Ovary (tissue), 9 donors: ENCODE data around the gene NAGLU. TPM values are rescaled to one million over a fixed set of nuclear protein-coding genes. Genes with fewer than 3 reads are reported as not detected.

Experiments
- DNase-seq, 5 donors: peaks; one replicate each; pipeline ENCODE4 v3.0.0-alpha.2; 2019 to 2020
- H3K27ac ChIP-seq, 2 donors: fragments of 200-600 bp; one replicate each; pipeline versions ENCODE4 v1.5.1 to v1.8.0; 2019 to 2022
- H3K27me3 ChIP-seq: fragments of 200-600 bp; one replicate; pipeline ENCODE4 v1.8.0; 2022
- H3K36me3 ChIP-seq: fragments of 200-600 bp; sonication (generic); one replicate; pipeline ENCODE4 v1.5.1; 2019
- H3K4me1 ChIP-seq: one replicate; pipeline ENCODE4 v1.8.1; 2013; ENCODE audit warnings: mild to moderate bottlenecking, moderate library complexity; ENCODE audit not compliant: insufficient read depth
- H3K4me3 ChIP-seq: fragments of 200-600 bp; sonication (generic); one replicate; pipeline ENCODE4 v1.5.1; 2017
- H3K9me3 ChIP-seq, 2 donors: fragments of 200-600 bp in 1 of 2; sonication (generic) in 1 of 2; one replicate each; pipeline versions ENCODE4 v1.5.1 to v1.8.1; 2013 to 2019; ENCODE audit warnings: mild to moderate bottlenecking in 1 of 2, moderate library complexity in 1 of 2
- CTCF ChIP-seq, 3 donors: fragments of 450-650 bp in 2 of 3; fragments of 200-600 bp in 1 of 3; IDR thresholded peaks; one replicate each; pipeline versions ENCODE4 v1.5.1 to v1.8.0; 2016 to 2022; ENCODE audit warnings: antibody characterized with exemption in 3 of 3, mild to moderate bottlenecking in 1 of 3
- EP300 ChIP-seq: sonication (generic); formaldehyde crosslinking; IDR thresholded peaks from one replicate; pipeline ENCODE4 v1.6.1; 2017; ENCODE audit warnings: antibody characterized with exemption
- POLR2A ChIP-seq: fragments of 450-650 bp; IDR thresholded peaks from one replicate; pipeline ENCODE4 v1.6.1; 2017; ENCODE audit warnings: antibody characterized with exemption, mild to moderate bottlenecking, moderate library complexity
- WGBS, 3 donors: extraction: QIAGEN DNeasy Blood & Tissue Kit in 1 of 3; methylation state at CpG; one replicate each; pipeline versions ENCODE4 v1.1.5 to v1.1.7; 2013 to 2017; 5-methylcytosine and 5-hydroxymethylcytosine counted together
- intact Hi-C, 4 donors: fragments of 100-400 bp; cut with DNase I; formaldehyde crosslinking; loops; one replicate each; pipeline versions ENCODE4 v1.11.0 to v1.15.1; 2022 to 2023
- polyA plus RNA-seq, 2 donors: library from polyadenylated mRNA; stranded (reverse); fragments of 200-250 nt in 1 of 2; fragments of 350-450 nt in 1 of 2; fragmentation: Illumina TruSeq in 1 of 2; extraction: RNeasy Lipid Tissue Mini Kit (QIAGEN cat#74804) in 1 of 2; gene quantifications; one replicate each; pipeline ENCODE4 v1.2.3, GENCODE V29; 2013 to 2014
- total RNA-seq, 7 donors: library from RNA; depleted of rRNA in 2 of 7; stranded (reverse); fragments of >200 nt in 2 of 7; fragmentation: NEBNext Ultra II Directional in 3 of 7; extraction: Animal tissue kit (Norgen Biotek cat#: 25700) in 3 of 7; gene quantifications; one replicate each; pipeline versions ENCODE4 v1.1.0 to v1.2.4, GENCODE V29; 2016 to 2023
- donor health status: DM: no; HTN: no; CAD: no; lungs with moderate emphysema.
- donor health status: DM: no; HTN: no; CAD: no.
- donor health status: Bipolar disorder and iron deficiency.
- donor health status: DM: yes; HTN: yes; CAD: no.
- donor health status: DM: no; HTN: no; CAD: no.
- donor health status: DM: yes; HTN: yes; CAD: no.

NAGLU gene
- total and polyA plus RNA-seq, 9 donors, result 9.7 to 49.6 (median 40.0) TPM

- H3K4me1 ChIP-seq, result peaks cover 59% of the 10 kb centered on the region
- 6 to 9% (median 7%) methylated on average over 9 of the region's 9 CpGs for WGBS, 3 donors
- DNase-seq, result peak in 3 of 5 donors; percentile 53 to 71 (median 59)
- no peak overlapping the region for H3K4me3 ChIP-seq
- no peaks in the 10 kb centered on the region for H3K36me3 ChIP-seq
- intact Hi-C loops, result loop anchor here in 1 of 4 donors (5.0 kb wide), 1 partner anchor 63 kb away; the partner anchor contains the start of gene ATP6V0A1
- TF ChIP-seq EP300 (no peak), CTCF (IDR thresholded peaks at IDR 0.05) (no peak), POLR2A (no peak)
- H3K27me3 ChIP-seq, result no peaks in the 10 kb centered on the region
- no peaks in the 10 kb centered on the region for H3K9me3 ChIP-seq
- H3K27ac ChIP-seq, result peak overlapping the region; percentile 87 to 92
Measured at GRCh38 chr17:42520540-42520951, 15.5 kb upstream of the NAGLU start.

GRCh38 chr17:42521036-42521435 is 15.0 kb upstream of the NAGLU start:
- DNase-seq, result peak in 1 of 5 donors; percentile 36
- no peaks in the 10 kb centered on the region for H3K27me3 ChIP-seq
- H3K27ac ChIP-seq, result peak overlapping the region; percentile 87 to 92
- TF ChIP-seq EP300, result no peak
- no peak for TF ChIP-seq CTCF (IDR thresholded peaks at IDR 0.05)
- no peak for TF ChIP-seq POLR2A
- H3K9me3 ChIP-seq, result no peaks in the 10 kb centered on the region
- 34 to 42% (median 39%) methylated on average over 8 of the region's 8 CpGs for WGBS, 3 donors
- H3K4me1 ChIP-seq, result peaks cover 63% of the 10 kb centered on the region
- H3K36me3 ChIP-seq, result no peaks in the 10 kb centered on the region
- intact Hi-C loops, result loop anchor here in 1 of 4 donors (5.0 kb wide), 1 partner anchor 64 kb away; the partner anchor contains the start of gene ATP6V0A1
- no peak overlapping the region for H3K4me3 ChIP-seq

GRCh38 chr17:42521666-42522262 is 14.3 kb upstream of the NAGLU start:
- WGBS, 3 donors, result 13 to 27% (median 22%) methylated on average over 9 to 11 of the region's 11 CpGs
- H3K9me3 ChIP-seq, result no peaks in the 10 kb centered on the region
- peaks cover 57% of the 10 kb centered on the region for H3K4me1 ChIP-seq
- H3K4me3 ChIP-seq, result no peak overlapping the region
- intact Hi-C loops, result loop anchor here in 1 of 4 donors (5.0 kb wide), 1 partner anchor 64 kb away; the partner anchor contains the start of gene ATP6V0A1
- no peaks in the 10 kb centered on the region for H3K27me3 ChIP-seq
- TF ChIP-seq CTCF (IDR thresholded peaks at IDR 0.05) (no peak), EP300 (no peak)
- DNase-seq, result peak; percentile 48 to 74 (median 59)
- no peaks in the 10 kb centered on the region for H3K36me3 ChIP-seq
- H3K27ac ChIP-seq, result peak overlapping the region; percentile 87 to 92

GRCh38 chr17:42522263-42522790 is 13.7 kb upstream of the NAGLU start:
- Histone ChIP-seq H3K4me3 (no peak overlapping the region), H3K9me3 (no peaks in the 10 kb centered on the region), H3K27me3 (no peaks in the 10 kb centered on the region), H3K36me3 (no peaks in the 10 kb centered on the region), H3K4me1 (peaks cover 52% of the 10 kb centered on the region), H3K27ac (peak overlapping the region; percentile 87 to 92)
- intact Hi-C loops, result loop anchor here in 1 of 4 donors (5.0 kb wide), 1 partner anchor 65 kb away; the partner anchor contains the start of gene ATP6V0A1
- WGBS, 3 donors, result 36 to 42% (median 40%) methylated on average over 9 of the region's 9 CpGs
- TF ChIP-seq POLR2A (no peak), CTCF (IDR thresholded peaks at IDR 0.05) (no peak), EP300 (no peak)
- peak in 2 of 5 donors; percentile 48 to 66 for DNase-seq
